Osteoblast (primary cell): ENCODE results near the gene EPB41L5. TPM values are rescaled to one million over a fixed set of nuclear protein-coding genes. Genes with fewer than 3 reads are reported as not detected.
"Not testable (repeated sequence)": the region's sequence is repeated elsewhere in the genome, so short reads cannot be mapped to it uniquely, and the experiment has no call there.

Experiments used
- DNase-seq: peaks from one replicate; pipeline ENCODE4 v3.0.0; 2011; ENCODE audit warnings: low spot score, mixed read lengths; ENCODE audit not compliant: insufficient read length; ENCODE audit errors: missing footprints
- H2AFZ ChIP-seq: 2 replicates; pipeline ENCODE4 v1.6.0; 2011; ENCODE audit warnings: mild to moderate bottlenecking, low read length
- H3K27ac ChIP-seq: 2 replicates; pipeline ENCODE4 v1.5.1; 2011; ENCODE audit warnings: mild to moderate bottlenecking, low read depth, low read length, moderate library complexity
- H3K27me3 ChIP-seq: 2 replicates; pipeline ENCODE4 v1.6.0; 2012; ENCODE audit warnings: mild to moderate bottlenecking, control low read depth, inconsistent platforms, low read length, moderate library complexity; ENCODE audit not compliant: insufficient read depth
- H3K36me3 ChIP-seq: 2 replicates; pipeline ENCODE4 v1.5.1; 2011; ENCODE audit warnings: mild to moderate bottlenecking, low read length, control low read depth, moderate library complexity; ENCODE audit not compliant: insufficient read depth
- H3K4me1 ChIP-seq: 2 replicates; pipeline ENCODE4 v1.5.1; 2011; ENCODE audit warnings: mild to moderate bottlenecking, low read length, control low read depth, moderate library complexity; ENCODE audit not compliant: insufficient read depth
- H3K4me2 ChIP-seq: 2 replicates; pipeline ENCODE4 v1.6.0; 2011; ENCODE audit warnings: mild to moderate bottlenecking, low read length; ENCODE audit not compliant: insufficient read depth
- H3K4me3 ChIP-seq: fragments of 200-600 bp; sonication (generic); 3 replicates; pipeline ENCODE4 v1.5.1; 2012; ENCODE audit warnings: mild to moderate bottlenecking, low read length, inconsistent platforms; ENCODE audit not compliant: insufficient read depth
- H3K79me2 ChIP-seq: 2 replicates; pipeline ENCODE4 v1.6.0; 2012; ENCODE audit warnings: mild to moderate bottlenecking, low read length, control low read depth, inconsistent platforms; ENCODE audit not compliant: insufficient read depth
- H3K9me3 ChIP-seq: 2 replicates; pipeline ENCODE4 v1.5.1; 2011; ENCODE audit warnings: low read depth, low read length, control low read depth
- H4K20me1 ChIP-seq: 2 replicates; pipeline ENCODE4 v1.6.0; 2012; ENCODE audit warnings: mild to moderate bottlenecking, low read length, control low read depth; ENCODE audit not compliant: insufficient read depth
- total RNA-seq: library from RNA; depleted of rRNA; stranded (reverse); fragments of >200 nt; gene quantifications from 2 replicates; pipeline ENCODE4 v1.2.3, GENCODE V29; 2012
- TF ChIP-seq, protein P1 (sequence below): IDR thresholded peaks from 2 replicates; pipeline ENCODE4 v1.5.1; 2011; ENCODE audit warnings: mild to moderate bottlenecking, low read depth, low read length, moderate library complexity; ENCODE audit errors: extremely low read depth

The EPB41L5 gene
- total RNA-seq, 1 donor = 9.4 TPM

DNA sequence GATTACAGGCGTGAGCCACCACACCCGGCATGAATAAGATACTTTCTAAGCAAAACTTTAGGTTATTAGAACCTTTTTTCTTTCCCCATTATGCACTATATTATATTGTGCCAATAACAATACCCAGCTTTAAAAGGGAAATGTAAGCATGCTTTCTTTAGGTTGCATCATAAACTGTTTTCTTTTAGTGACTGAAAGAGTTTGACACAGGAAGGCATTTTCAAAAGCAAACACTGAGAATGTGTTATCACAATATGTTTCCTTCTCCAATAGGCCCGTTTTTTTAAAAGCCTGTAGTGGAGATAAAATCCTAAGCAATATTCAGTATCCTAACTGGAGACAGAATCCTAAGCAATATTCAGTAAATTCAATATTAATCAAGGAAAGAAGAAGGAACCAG, 16.7 kb upstream of the EPB41L5 start:
- Histone ChIP-seq H3K27ac (no peak overlapping the region), H3K4me2 (no peak overlapping the region), H3K4me3 (no peak overlapping the region), H3K9me3 (no peaks in the 10 kb centered on the region), H3K27me3 (no peaks in the 10 kb centered on the region), H3K79me2 (no peaks in the 10 kb centered on the region), H3K36me3 (no peaks in the 10 kb centered on the region), H4K20me1 (no peaks in the 10 kb centered on the region), H2AFZ (no peak overlapping the region), H3K4me1 (no peaks in the 10 kb centered on the region)
- TF ChIP-seq, protein P1, sequence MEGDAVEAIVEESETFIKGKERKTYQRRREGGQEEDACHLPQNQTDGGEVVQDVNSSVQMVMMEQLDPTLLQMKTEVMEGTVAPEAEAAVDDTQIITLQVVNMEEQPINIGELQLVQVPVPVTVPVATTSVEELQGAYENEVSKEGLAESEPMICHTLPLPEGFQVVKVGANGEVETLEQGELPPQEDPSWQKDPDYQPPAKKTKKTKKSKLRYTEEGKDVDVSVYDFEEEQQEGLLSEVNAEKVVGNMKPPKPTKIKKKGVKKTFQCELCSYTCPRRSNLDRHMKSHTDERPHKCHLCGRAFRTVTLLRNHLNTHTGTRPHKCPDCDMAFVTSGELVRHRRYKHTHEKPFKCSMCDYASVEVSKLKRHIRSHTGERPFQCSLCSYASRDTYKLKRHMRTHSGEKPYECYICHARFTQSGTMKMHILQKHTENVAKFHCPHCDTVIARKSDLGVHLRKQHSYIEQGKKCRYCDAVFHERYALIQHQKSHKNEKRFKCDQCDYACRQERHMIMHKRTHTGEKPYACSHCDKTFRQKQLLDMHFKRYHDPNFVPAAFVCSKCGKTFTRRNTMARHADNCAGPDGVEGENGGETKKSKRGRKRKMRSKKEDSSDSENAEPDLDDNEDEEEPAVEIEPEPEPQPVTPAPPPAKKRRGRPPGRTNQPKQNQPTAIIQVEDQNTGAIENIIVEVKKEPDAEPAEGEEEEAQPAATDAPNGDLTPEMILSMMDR = no peak
- no peak for DNase-seq

DNA sequence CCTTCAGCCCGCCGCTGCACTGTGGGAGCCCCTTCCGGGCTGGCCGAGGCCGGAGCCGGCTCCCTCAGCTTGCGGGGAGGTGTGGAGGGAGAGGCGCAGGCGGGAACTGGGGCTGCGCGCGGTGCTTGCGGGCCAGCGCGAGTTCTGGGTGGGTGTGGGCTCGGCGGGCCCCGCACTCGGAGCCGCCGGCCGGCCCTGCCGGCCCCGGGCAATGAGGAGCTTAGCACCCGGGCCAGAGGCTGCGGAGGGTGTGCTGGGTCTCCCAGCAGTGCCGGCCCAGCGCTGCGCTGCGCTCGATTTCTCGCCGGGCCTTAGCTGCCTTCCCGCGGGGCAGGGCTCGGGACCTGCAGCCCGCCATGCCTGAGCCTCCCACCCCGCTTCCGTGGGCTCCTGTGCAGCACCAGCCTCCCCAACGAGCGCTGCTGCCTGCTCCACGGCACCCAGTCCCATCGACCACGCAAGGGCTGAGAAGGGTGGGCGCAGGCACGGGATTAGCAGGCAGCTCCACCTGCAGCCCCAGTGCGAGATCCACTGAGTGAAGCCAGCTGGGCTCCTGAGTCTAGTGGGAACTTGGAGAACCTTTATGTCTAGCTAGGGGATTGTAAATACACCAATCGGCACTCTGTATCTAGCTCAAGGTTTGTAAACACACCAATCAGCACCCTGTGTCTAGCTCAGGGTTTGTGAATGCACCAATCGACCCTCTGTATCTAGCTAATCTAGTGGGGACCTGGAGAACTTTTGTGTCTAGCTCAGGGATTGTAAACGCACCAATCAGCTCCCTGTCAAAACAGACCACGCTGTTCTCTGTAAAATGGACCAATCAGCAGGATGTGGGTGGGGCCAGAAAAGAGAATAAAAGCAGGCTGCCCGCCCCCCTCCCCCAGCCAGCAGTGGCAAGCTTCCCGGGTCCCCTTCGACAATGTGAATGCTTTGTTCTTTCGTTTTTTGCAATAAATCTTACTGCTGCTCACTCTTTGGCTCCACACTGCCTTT, 15.7 kb upstream of the EPB41L5 start:
- H3K4me1 ChIP-seq = not testable (repeated sequence)

DNA sequence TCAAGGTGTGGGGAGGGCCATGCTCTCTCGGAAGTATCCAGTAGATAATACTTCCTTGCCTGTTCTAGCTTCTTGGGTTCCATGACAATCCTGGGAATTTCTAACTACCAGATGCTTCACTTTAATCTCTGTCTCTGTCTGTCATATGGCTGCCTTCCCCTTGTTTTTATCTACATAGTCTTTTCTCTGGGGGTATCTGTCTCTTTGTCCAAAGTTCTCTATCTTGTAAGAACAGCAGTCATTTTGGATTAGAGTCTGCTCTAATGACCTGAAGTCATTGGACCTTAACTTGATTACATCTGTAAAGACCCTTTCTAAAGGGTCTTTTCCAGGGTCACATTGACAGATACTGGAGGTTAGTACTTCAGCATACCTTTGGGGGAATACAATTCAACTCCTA, 11.4 kb upstream of the EPB41L5 start:
- H3K4me1 ChIP-seq = no peaks in the 10 kb centered on the region
- H3K36me3 ChIP-seq = no peaks in the 10 kb centered on the region
- H3K4me2 ChIP-seq = no peak overlapping the region
- TF ChIP-seq, protein P1 = no peak
- H3K27ac ChIP-seq = no peak overlapping the region
- DNase-seq = no peak
- no peaks in the 10 kb centered on the region for H3K9me3 ChIP-seq
- no peaks in the 10 kb centered on the region for H4K20me1 ChIP-seq
- no peaks in the 10 kb centered on the region for H3K79me2 ChIP-seq
- H3K4me3 ChIP-seq = no peak overlapping the region
- no peak overlapping the region for H2AFZ ChIP-seq
- H3K27me3 ChIP-seq = no peaks in the 10 kb centered on the region

More for the DNA sequence above, 15.7 kb upstream of the EPB41L5 start:
- not testable (repeated sequence) for H3K4me3 ChIP-seq, H3K9me3 ChIP-seq, H3K4me2 ChIP-seq, H3K27ac ChIP-seq, H4K20me1 ChIP-seq, H3K27me3 ChIP-seq, H2AFZ ChIP-seq, DNase-seq, H3K79me2 ChIP-seq, H3K36me3 ChIP-seq

DNA sequence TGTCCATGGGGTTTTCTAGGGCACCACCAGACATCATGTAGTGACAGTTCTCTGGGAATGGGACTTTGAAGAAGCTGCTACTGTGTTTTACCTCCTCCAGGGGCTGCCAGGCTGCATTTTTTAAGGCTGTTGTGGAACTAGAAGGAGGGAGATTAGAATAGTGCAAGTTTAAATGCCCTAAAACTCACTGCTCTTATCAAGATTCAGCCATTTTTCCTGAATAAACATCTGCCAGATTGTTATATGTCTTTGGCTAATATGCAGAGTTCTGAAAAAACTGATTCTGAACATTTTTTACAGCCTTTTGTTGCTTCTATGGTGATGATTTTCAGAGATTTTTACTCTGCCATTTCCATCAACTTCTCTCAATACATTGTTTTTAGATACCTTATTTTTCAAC, 8.6 kb upstream of the EPB41L5 start:
- Histone ChIP-seq H3K4me3 (no peak overlapping the region), H2AFZ (no peak overlapping the region), H3K4me1 (no peaks in the 10 kb centered on the region), H3K27me3 (no peaks in the 10 kb centered on the region), H4K20me1 (no peaks in the 10 kb centered on the region), H3K27ac (no peak overlapping the region), H3K36me3 (no peaks in the 10 kb centered on the region), H3K79me2 (no peaks in the 10 kb centered on the region), H3K9me3 (no peaks in the 10 kb centered on the region), H3K4me2 (no peak overlapping the region)
- TF ChIP-seq, protein P1 = no peak
- no peak for DNase-seq
